Measurements from ENCODE around the gene GNAZ. TPM values are rescaled to one million over a fixed set of nuclear protein-coding genes. Genes with fewer than 3 reads are reported as not detected.

Gene GNAZ
- total and polyA plus RNA-seq, 2 of the 8 experiments (the other 6 are each of a cell fraction or from before 2014, with no cell fraction given): 6.6 to 9.6 TPM

GRCh38 chr22:23140385-23140784, 70.1 kb downstream of the GNAZ start:
- no peak overlapping the region for H3K18ac ChIP-seq (ENCODE audit: extremely low read depth, low read length)
- CTCF ChIA-PET (ENCODE audit: partially characterized antibody): interaction anchor here (0.7 to 3.6 kb wide), 7 partner anchors 12 to 184 kb away, joined by 3 to 22 read pairs (median 10); no protein-coding TSS in a partner anchor

More at GRCh38 chr22:23140385-23140784, 70.1 kb downstream of the GNAZ start:
- Histone ChIP-seq H4K8ac (ENCODE audit: extremely low read depth, insufficient read depth, low read length) (no peak overlapping the region), H2BK12ac (ENCODE audit: low read depth, low read length) (no peak overlapping the region), H3K27ac (ENCODE audit: low read depth, low read length) (no peak overlapping the region), H2BK5ac (ENCODE audit: low read depth, low read length) (no peak overlapping the region), H3K23me2 (ENCODE audit: low read depth, low read length) (peaks cover under 1% of the 10 kb centered on the region; the same call in 1 of the 2 replicates), H4K91ac (replicated peaks; ENCODE audit: insufficient read length, low read length) (no peak overlapping the region), H3K79me2 (ENCODE audit: control insufficient read depth in 1 of 2, insufficient read depth in 2 of 2, low read length in 2 of 2) (no peaks in the 10 kb centered on the region), H3K56ac (replicated peaks; ENCODE audit: insufficient read length, low read depth, low read length) (no peak overlapping the region), H3K14ac (ENCODE audit: insufficient read length) (no peak overlapping the region), H2BK120ac (replicated peaks; ENCODE audit: low read depth, low read length) (no peak overlapping the region), H3K36me3 (ENCODE audit: control insufficient read depth in 2 of 4, insufficient read depth in 4 of 4, low read length in 3 of 4) (no peaks in the 10 kb centered on the region), H3K23ac (ENCODE audit: insufficient read length) (no peak overlapping the region), H3K9ac (replicated peaks in 1 of 4; ENCODE audit: extremely low read depth in 1 of 4, low read depth in 3 of 4, low read length in 3 of 4) (no peak overlapping the region), H3K4ac (replicated peaks; ENCODE audit: insufficient read length, low read depth, low read length) (no peak overlapping the region), H2AK5ac (ENCODE audit: low read depth, low read length) (no peak overlapping the region), H3K27me3 (replicated peaks in 1 of 4; ENCODE audit: control insufficient read depth in 3 of 4, extremely low read depth in 1 of 4, insufficient read depth in 3 of 4, low read length in 3 of 4) (peaks cover 0 to under 1% (median 0%) of the 10 kb centered on the region in 4 experiments; a peak in 2 of 7 replicates), H3K4me2 (ENCODE audit: insufficient read depth in 1 of 2, low read depth in 2 of 2, low read length in 2 of 2) (no peak overlapping the region), H3K4me1 (replicated peaks in 1 of 4; ENCODE audit: control insufficient read depth in 3 of 4, insufficient read depth in 4 of 4, low read length in 3 of 4) (peaks cover 2 to 6% (median 4%) of the 10 kb centered on the region in 4 experiments; a peak in 5 of 7 replicates), H3K4me3 (ENCODE audit: extremely low read depth in 1 of 4, insufficient read depth in 2 of 4, low read depth in 3 of 4, low read length in 4 of 4) (no peak overlapping the region), H4K20me1 (replicated peaks in 1 of 2; ENCODE audit: control insufficient read depth in 1 of 2, insufficient read depth in 2 of 2, low read length in 2 of 2) (no peaks in the 10 kb centered on the region), H3K79me1 (ENCODE audit: low read depth, low read length) (no peaks in the 10 kb centered on the region), H3K9me3 (ENCODE audit: insufficient read depth in 2 of 2, low read depth in 1 of 2, low read length in 1 of 2) (no peaks in the 10 kb centered on the region), H2BK15ac (ENCODE audit: low read length) (no peak overlapping the region; the same call in 1 of the 2 replicates), H2BK20ac (ENCODE audit: low read length) (no peak overlapping the region), H2AFZ (ENCODE audit: low read length) (no peak overlapping the region), H4K5ac (ENCODE audit: insufficient read length, low read depth, low read length) (no peak overlapping the region)
- POLR2A ChIA-PET (ENCODE audit: partially characterized antibody): no interaction called here
- no peak for DNase-seq (ENCODE audit: low read depth in 1 of 2, low spot score in 2 of 2)
- no peak for FAIRE-seq
- TF ChIP-seq EGR1 (IDR thresholded peaks at IDR 0.05; ENCODE audit: borderline replicate concordance, low read depth, low read length): no peak
- TF ChIP-seq CBX5 (IDR thresholded peaks at IDR 0.05; ENCODE audit: low read depth, low read length): no peak
- TF ChIP-seq FOSL1 (IDR thresholded peaks at IDR 0.05; ENCODE audit: insufficient read depth, low read depth, low read length): no peak
- no peak for TF ChIP-seq POU5F1 (IDR thresholded peaks at IDR 0.05; ENCODE audit: low read depth, low read length)
- no peak for TF ChIP-seq RXRA (IDR thresholded peaks at IDR 0.05; ENCODE audit: insufficient read depth, low read depth, low read length)
- TF ChIP-seq, protein P1, sequence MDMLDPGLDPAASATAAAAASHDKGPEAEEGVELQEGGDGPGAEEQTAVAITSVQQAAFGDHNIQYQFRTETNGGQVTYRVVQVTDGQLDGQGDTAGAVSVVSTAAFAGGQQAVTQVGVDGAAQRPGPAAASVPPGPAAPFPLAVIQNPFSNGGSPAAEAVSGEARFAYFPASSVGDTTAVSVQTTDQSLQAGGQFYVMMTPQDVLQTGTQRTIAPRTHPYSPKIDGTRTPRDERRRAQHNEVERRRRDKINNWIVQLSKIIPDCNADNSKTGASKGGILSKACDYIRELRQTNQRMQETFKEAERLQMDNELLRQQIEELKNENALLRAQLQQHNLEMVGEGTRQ (IDR thresholded peaks at IDR 0.05; ENCODE audit: low read length): no peak
- no peak for TF ChIP-seq POLR2A (IDR thresholded peaks at IDR 0.05; ENCODE audit: control extremely low read depth in 1 of 2, low read depth in 2 of 2, low read length in 2 of 2)
